B cell (primary cell): ENCODE results near the gene UXT.

Experiments used
- CTCF ChIP-seq: fragments of 200-600 bp; IDR thresholded peaks from one replicate; pipeline ENCODE4 v1.8.0; 2022; ENCODE audit warnings: antibody characterized with exemption, mild to moderate bottlenecking
- EZH2 ChIP-seq: IDR thresholded peaks from 2 replicates; pipeline ENCODE4 v1.6.1; 2012; ENCODE audit warnings: borderline replicate concordance, low read depth, mild to moderate bottlenecking, moderate library complexity, low read length; ENCODE audit not compliant: insufficient read depth, poor library complexity, severe bottlenecking

- TF ChIP-seq CTCF (no peak), EZH2 (no peak)
These were observed 5.8 kb upstream of the UXT start for GRCh38 chrX:47664737-47665136.
